Measurements from ENCODE around the gene CDK2AP2.
A peak's percentile ranks its signal among the peaks of the same experiment; 100 is the strongest.

DNA sequence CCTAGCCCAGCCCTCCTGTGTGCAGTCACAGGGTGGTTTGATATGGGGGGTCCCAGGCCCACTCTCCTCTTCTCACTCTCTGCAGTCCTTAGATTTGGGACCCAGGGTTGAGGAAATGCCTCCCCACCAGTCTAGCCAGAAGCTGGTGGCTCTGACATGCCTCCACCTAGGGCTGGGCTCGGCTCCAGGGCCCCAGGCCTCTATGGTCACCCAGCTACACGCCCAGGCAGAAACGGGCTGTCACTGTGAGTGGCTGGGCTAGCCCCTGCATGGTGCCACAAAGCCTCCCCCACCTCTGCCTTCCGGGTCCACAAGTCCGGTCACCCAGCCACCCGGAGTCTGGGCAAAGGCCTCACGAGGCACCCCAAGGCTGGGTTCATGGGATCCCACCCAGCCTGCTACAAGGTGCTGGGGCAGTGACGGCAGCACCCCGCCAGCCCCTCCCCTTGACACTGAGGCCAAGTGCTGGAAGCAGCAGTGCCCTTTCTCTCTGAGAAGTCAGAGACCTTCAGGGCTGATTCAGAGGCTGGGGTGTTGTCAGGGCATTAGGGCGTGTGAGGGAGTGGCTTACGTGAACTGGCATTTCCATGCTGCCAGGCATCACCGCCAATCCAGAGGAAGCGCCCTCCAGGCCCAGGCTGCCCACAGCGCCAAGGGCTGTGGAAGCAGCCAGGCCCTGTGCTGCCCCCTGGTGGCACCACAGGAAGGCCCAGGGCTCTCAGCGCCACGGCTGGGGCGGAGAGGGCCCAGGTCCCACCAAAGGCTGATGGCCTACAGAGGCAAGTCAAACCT is 2.2 kb downstream of the CDK2AP2 start:
- TF ChIP-seq, protein P1, sequence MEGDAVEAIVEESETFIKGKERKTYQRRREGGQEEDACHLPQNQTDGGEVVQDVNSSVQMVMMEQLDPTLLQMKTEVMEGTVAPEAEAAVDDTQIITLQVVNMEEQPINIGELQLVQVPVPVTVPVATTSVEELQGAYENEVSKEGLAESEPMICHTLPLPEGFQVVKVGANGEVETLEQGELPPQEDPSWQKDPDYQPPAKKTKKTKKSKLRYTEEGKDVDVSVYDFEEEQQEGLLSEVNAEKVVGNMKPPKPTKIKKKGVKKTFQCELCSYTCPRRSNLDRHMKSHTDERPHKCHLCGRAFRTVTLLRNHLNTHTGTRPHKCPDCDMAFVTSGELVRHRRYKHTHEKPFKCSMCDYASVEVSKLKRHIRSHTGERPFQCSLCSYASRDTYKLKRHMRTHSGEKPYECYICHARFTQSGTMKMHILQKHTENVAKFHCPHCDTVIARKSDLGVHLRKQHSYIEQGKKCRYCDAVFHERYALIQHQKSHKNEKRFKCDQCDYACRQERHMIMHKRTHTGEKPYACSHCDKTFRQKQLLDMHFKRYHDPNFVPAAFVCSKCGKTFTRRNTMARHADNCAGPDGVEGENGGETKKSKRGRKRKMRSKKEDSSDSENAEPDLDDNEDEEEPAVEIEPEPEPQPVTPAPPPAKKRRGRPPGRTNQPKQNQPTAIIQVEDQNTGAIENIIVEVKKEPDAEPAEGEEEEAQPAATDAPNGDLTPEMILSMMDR (IDR thresholded peaks at IDR 0.05; ENCODE audit: insufficient read depth, low read depth, low read length) = peak; percentile 72
- no peak for TF ChIP-seq EZH2 (IDR thresholded peaks at IDR 0.05; ENCODE audit: insufficient read depth, low read length)

All from astrocyte (in vitro differentiated cells and primary cell).